ENCODE results near the gene CAPS.

CAPS gene

DNA sequence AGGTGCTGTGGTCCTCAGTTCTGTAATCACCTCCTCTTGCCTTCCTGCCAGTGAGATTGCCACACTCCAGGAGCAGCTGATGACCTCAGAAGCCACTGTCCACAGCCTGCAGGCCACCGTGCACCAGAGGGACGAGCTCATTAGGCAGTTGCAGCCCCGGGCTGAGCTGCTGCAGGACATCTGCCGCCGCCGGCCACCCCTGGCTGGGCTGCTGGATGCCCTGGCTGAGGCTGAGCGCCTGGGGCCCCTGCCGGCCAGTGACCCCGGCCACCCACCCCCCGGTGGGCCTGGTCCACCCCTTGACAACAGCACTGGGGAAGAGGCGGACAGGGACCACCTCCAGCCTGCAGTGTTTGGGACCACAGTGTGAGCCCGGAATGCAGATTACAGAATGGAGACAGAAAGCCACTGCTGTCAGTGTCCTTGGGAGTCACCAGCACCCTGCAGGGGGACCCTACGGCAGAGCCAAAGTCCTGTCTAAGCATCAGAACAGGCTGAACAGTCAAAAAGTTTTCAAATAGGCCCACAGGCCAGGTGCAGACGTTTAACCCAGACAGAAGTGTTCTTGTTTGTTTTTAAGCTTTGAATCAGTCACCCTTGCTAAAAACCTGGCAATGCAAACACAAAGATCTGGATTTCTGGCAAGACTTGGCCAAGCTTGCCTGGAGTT, 5.1 kb upstream of the CAPS start:
- no peak for DNase-seq (ENCODE audit: low read depth in 2 of 2)

DNA sequence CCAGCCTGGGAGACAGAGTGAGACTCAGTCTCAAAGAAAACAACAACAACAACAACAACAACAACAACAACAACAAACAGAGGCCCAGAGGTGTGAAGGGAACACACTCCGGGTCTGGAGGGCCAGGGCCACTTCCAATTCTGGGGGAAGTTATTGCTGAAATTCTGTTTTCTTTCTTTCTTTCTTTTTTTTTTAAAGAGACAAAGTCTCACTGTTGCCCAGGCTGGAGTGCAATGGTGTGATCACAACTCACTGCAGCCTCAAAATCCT, 3.5 kb upstream of the CAPS start:
- no peak for DNase-seq (ENCODE audit: low read depth in 2 of 2)

DNA sequence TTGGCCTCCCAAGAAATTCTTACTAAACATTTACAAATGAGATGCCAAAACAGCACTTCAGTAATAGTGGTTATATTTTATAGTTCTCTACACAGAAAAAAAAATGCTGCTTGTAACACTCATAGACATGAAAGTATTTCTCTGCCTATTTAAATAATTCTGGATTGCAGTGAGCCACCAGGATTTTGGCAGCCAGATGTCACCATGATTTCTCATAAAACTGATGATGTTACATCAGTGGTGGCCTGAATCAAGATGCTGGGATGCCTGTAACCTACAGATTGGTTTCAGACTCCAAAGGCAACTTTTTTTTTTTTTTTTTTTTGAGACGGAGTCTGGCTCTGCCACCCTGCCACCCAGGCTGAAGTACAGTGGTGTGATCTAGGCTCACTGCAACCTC, 2.7 kb upstream of the CAPS start:
- DNase-seq (ENCODE audit: low read depth in 2 of 2) = no peak

DNA sequence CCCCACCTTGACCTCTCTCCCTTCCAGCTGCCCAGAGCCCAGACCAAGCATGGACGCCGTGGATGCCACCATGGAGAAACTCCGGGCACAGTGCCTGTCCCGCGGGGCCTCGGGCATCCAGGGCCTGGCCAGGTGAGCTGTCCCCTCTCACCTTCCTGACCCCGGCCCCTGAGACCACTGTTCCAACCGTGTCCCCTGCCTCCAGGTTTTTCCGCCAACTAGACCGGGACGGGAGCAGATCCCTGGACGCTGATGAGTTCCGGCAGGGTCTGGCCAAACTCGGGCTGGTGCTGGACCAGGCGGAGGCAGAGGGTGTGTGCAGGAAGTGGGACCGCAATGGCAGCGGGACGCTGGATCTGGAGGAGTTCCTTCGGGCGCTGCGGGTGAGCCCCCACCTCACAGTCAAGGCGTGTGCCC, 312 bp downstream of the CAPS start:
- DNase-seq (ENCODE audit: low read depth in 2 of 2) = no peak

DNA sequence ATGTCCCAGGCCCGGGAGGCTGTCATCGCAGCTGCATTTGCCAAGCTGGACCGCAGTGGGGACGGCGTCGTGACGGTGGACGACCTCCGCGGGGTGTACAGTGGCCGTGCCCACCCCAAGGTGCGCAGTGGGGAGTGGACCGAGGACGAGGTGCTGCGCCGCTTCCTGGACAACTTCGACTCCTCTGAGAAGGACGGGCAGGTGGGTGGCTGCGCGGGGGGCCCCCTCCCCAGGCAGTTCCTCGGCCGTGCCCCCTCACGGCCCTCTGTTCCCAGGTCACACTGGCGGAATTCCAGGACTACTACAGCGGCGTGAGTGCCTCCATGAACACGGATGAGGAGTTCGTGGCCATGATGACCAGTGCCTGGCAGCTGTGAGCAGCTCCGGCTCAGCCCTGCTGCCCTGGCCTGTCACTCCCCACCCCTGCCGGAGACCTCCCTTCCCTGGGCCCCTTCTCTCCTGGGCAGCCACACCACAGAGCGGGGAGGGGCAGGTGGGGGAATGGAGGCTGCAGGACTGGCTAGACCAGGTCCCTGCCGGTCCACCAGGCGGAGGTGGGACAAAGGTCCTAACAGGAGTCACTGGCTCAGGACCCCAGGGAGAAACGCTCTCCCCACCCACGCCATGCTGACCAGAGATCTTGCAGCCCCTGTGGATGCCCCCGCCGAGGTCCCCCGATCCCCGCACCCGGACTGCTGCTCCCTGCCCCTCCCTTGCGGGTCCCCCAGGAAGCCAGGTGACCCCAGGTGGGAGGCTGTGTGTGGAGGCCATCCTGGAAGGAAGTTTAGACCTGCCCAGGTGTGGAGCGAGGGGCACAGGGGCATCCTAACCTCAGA, 1.1 kb downstream of the CAPS start:
- DNase-seq (ENCODE audit: low read depth in 2 of 2) = no peak

DNA sequence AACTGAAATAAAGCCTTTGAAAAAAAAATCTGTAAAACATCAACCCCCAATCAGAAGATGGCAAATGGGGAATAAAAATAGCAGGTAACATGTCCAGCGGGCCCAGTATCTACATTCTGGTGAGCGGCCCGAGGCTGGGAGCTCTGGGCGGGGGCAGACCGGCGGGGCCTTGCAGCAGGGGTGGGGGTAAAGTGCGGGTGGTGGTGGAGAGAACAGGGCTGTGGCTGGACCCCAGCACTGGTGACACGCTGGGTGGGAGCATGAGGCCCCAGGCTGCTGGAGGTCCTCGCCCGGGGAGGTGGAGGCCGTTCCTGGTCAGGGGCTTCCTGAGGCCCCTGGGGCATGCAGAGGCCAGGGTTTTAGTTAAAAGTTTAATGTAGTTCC, 1.7 kb downstream of the CAPS start:
- DNase-seq (ENCODE audit: low read depth in 2 of 2) = no peak

DNA sequence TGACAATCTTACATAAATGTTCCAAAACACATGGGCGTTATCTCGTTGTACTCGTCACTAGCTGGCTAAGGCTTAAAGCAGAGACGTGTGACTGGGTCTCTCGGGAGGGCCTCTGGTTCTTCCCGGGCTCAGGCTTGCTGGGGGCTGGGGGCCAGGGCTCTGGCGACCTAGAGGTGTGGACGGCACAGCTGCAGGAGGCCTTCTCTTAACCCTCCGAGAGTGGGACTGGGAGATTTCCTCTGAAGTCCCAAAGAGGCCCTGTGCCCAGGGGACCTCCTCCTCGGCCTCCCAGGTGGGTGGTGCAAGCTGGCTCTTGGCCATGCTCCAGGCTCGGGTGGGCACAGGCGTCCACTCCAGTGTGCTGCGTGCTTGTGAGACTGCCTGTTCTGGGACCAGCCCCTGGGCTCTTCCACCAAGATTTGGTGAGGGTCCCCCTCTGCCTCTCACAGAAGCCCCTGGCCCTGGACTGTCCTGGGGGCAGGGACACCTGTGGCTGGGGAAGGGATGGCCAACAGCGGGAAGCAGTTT, 2.2 kb downstream of the CAPS start:
- DNase-seq (ENCODE audit: low read depth in 2 of 2) = no peak

DNA sequence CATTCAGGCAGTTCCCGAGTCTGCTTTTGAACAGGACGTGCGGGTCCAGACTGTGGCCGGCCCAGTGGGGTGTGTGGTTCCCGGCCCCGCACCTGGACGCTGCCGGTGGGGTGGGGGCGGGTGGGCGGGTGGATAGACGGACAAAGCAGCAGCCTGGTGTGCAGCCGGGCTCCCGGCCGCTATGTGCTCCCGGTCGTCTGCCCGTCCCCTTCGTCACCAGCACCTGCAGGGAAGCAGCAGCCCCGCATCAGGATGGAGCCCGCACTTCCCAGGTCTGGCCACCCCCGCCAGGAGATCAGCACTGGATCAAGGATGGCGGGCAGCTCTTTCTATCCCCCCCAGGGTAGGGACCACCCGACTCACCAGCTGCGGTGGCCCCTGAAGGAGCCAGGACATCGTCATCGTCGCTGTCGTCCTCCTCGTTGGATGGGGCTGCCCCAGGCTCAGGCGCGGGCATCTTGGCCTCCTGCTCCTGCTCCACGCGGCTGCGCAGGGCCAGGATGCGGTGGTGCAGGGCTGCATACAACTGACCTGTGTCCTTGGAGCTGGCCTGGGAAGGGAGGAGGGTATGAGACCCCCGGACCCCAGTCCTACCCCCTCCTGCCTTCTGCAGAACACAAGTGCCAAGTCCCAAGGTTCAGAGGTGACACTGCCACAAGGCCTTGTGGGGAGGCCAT, 3.5 kb downstream of the CAPS start:
- no peak for DNase-seq (ENCODE audit: low read depth in 2 of 2)

DNA sequence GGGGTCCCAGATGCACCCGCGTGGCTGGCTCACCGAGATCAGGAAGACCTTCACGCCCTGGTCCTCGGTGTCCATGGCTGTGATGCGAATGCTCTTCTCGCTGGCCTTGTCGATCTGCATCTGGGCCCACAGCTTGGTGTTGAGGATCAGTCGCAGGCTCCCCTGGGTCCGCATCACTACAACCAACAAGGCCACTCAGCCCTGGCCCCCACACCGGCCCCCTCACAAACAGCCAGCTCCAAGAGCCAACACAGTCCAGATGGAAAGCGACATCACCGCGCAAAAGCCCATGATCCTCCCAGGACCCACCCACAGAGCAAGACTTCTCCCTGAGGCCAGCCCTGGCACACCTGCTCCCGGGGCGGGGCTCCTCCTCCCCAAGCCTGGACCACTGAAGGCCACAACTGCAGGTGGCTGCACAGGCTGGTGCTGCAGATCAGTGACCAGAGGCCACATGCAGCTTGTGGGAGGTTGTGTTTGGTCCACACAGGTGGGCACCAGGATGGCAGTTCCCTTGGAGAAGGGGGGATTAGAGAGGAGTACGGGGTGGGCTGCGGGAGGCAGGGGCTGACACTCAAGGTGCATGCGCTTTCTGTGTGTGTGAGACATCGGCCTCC, 4.5 kb downstream of the CAPS start:
- DNase-seq (ENCODE audit: low read depth in 2 of 2) = no peak

DNA sequence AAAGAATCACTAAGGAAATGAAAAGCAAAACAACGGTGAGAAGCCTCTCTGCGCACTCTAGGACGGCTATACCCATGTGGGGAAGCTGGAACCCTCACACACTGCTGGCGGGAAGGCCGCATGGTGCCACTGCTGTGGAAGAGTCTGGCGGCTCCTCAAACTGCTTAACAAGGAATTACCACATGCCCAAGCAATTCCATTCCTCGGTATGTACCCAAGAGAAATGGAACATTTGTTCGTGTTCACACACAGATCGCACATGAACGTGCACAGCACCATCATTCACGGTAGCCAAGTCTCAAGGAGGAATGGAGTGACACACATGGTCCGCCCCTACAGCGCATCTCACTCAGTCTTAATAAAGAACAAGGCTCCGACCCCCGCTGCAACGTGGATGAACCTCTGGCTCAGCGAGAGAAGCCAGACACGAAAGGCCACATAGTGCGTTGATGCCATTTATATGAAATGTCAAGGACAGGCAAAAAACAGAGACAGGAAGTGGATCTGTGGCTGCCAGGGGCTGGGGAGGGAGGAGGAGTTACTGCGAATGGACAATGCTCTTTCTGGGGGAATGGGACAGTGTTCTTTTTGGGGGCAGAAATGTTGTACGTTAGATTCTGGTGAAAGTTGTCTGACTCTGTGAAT, 7.6 kb downstream of the CAPS start:
- DNase-seq (ENCODE audit: low read depth in 2 of 2) = no peak

DNA sequence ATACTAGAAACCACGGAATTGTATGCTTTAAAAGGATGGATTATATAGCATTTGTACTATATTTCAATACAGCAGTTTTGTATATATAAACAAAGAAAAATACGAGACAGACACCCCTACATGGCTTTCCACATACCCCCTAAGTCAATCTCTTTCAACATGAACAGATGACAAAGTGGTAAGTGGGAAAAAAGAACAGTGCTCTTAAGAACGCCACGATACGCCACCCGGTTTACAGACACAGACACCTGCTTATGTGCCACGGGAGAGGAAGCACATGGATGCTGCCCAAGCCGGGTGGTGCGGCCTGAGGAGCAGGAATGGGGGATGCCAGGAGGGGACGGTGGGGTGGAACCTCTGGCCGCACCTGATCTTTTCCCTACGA, 8.1 kb downstream of the CAPS start:
- DNase-seq (ENCODE audit: low read depth in 2 of 2) = no peak

DNA sequence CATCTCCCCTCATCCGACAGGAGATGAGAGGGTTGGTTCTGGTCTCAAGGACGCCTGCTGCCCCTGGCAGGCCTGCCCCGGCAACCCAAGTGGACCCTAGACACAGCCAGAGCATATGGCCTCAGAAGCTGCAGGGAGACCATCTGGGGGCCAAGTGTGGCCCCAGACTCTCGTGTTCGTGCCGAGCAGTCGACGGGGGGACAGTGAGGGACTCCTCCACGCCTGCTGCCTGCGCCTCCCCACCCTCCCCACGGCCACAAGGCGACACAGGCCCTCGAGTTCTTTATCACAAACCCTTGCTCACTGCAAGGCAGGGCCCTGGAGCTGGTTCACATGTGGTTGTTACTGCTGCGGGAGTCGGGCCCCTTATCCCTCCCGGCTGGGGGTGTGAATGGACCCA, 9.3 kb downstream of the CAPS start:
- DNase-seq (ENCODE audit: low read depth in 2 of 2) = no peak

DNA sequence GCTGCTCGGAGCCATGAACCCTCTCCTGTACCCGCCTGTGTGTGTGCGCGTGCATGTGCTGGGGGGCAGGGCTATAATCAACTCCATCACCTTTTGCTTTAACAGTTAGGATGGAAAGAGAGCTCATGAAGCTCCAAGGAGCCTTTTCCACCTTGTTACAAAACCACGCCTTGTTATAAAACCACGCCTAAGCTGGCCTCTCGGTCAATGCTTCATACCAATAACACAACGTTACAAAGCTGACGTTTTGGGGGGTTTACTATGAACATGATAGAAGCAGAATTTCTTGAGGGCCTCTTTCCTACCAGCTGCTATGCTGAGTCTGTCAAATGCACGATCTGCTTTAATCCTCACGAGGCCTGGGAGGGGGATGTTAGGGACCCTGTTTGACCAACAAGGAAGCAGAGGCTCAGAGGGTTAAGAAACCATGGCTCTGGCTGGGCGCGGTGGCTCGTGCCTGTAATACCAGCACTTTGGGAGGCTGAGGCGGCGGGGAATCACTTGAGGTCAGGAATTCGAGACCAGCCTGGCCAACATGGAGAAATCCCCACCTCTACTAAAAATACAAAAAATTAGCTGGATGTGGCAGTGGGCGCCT, 11.9 kb downstream of the CAPS start:
- DNase-seq (ENCODE audit: low read depth in 2 of 2) = no peak

DNA sequence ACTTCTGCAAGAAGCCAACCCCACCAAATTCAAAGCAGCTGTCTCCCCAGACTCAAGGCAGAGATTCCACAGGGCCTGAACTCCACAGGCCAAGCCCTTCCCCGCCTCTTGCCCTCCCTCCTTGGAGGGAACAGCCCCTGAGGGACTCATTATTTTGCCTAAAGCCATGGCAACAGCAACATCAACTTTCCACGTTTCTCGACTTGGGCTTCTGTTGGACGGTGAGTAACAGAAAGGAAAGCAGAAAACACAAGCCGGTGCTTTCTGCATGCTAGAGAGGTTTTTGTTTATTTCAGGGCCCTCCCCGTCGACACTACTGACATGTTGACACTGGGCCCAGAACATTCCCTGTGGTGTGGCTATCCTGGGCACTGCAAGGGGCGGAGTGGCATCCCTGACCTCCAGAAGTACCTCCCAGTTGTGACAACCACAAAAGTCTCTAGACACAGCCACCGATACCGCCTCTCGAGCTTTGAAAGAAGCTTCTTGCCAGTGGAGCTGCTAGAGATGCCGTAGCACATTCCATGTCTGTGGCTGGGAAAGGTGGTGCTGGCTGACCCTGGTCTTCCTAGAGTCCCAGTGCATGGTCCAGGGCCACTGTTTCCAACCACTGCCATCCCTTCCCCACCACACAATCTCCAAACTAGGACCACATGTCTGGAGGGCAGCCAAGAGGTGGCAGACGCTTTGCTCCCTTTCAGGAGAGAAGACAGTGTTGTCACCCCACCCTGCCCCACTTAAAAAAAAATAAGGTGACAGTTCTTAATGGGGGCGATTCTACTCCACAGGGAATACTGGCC, 12.8 kb downstream of the CAPS start:
- no peak for DNase-seq (ENCODE audit: low read depth in 2 of 2)

DNA sequence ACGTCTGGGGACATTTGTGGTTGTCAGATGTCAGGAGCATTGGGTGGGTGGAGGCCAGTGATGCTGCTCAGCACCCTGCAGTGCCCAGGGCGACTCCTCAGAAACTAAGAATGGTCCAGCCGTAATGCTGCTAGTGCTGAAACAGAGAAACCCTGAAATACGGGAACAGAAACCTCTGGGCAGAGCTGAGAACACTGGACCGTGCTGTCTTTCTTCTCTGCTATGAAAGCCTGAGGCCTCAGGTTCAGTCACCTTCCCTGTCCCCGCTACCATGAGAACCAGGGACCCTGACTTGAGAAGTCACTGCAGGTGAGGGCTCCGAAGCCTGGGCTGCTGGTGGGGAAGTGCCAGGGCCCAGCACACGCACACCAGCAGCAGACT, 13.4 kb downstream of the CAPS start:
- no peak for DNase-seq (ENCODE audit: low read depth in 2 of 2)

DNA sequence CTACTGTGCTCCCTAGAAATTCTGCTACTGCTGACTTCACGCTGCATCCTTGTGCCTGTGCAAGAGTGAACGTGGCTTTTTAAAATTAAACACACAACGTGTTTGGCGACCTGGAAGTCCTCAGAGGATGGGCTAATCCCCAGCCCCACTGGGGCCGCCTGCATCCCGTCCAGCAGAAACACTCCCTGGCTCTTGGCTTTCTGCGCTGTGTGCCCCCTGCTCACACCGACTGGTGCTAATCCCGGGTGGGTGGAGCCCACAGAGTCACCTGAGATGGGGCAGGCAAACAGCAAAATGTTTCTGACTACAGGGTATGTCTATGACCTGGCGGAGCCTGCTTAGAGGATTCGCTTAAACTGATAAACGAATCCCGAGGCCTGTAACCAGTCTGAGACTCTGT, 15.1 kb downstream of the CAPS start:
- DNase-seq (ENCODE audit: low read depth in 2 of 2) = no peak

DNA sequence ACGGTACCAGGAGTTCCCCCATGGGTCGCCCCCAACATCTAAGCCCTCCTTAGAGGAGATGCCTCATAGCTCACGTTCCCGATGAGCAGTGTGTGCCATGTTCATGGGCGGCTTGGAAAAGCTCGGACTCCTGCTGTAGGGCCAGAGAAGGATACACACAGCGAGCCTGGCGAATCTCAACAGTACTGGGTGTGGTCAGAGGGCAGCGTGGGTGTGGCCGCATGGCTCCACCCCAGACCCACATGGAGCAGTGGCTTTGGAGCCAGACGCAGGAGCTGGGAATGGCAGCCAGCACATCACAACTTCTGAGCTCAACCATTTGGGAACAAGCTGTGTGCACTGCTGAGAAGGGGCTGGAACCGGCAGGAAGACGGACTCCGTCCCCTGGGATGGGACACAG, 15.6 kb downstream of the CAPS start:
- no peak for DNase-seq (ENCODE audit: low read depth in 2 of 2)

DNA sequence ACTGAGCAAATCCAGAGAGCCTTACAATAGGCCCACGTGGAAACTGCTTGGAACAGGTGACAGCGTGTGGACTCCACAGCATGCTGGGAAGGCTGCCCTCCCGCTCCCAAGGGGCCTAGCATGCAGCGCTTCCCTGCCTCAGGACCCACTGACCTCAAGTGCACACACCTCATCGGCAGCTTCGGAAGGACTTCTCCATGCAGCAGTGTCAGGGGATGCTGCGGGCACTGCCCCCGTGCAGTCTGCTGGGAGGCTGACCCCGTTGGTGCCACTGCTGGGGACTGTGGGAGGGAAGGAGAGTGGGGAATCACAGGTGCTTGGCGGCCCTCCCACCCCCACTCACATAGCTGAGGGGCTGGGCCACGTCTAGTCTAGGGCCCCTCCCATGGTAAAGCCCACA, 17.2 kb downstream of the CAPS start:
- no peak for DNase-seq (ENCODE audit: low read depth in 2 of 2)

DNA sequence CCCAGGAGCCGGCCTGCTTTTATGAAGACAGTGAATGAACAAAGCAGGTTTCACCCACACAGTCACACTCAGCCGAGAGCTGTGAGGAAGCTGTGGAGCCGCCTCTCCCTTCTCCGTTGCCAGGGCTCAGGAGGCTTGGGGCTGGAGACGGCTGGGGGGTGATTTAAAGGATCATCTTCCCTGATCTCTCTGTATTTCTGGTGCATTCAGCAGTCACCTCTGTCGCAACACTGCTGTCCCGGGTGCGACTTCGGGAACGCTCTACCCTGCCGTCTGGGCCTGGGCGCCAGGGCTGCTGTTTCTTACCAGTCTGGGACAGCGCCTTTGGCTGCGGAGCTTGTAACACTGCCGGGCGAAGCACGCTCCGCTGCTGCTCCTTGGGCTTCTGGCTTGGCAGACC, 18.1 kb downstream of the CAPS start:
- DNase-seq (ENCODE audit: low read depth in 2 of 2) = no peak

DNA sequence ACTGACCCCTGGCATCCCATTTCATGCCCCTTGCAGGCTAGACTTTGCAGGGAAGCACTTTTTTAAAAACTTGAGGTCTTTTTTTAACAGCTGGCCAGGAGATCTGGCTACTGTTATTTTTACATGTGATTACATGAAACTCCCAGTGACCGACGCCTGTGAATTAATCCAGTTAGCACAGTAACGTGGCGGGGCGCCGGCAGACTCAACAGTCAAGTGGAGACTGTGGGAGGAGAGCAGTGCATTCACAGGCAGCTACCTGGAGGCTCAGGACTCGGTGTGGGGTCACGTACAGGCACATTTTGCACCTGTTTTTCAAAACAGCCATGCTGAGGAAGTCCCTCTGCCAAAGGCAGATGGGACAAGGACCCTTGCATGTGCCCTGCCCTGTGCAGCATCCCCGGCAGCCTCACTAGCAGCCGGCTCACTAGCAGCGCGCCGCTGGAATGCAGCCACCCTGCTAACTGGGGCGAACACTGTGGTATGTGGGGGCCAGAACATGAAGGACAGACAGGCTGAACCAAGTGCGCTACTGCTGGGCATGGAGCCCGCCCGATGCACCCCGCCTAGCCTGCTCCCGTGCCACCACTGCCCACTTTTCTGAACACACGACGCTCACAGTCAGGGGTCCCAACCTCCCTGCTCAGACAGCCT, 18.7 kb downstream of the CAPS start:
- DNase-seq (ENCODE audit: low read depth in 2 of 2) = no peak
